GM23338 (cell line): ENCODE results near the gene DDC.

Experiments
- ETS1 ChIP-seq: IDR thresholded peaks from 2 replicates; pipeline ENCODE4 v1.6.1; 2016; ENCODE audit warnings: antibody characterized with exemption
- EZH2 ChIP-seq: fragments of 200-600 bp; sonication (generic); IDR thresholded peaks from one replicate; pipeline ENCODE4 v1.8.0; 2017; ENCODE audit warnings: antibody characterized with exemption, mild to moderate bottlenecking, low read depth; ENCODE audit not compliant: unreplicated experiment
- EZH2phosphoT487 ChIP-seq: fragments of 200-600 bp; sonication (generic); IDR thresholded peaks from one replicate; pipeline ENCODE4 v1.8.1; 2018; ENCODE audit warnings: antibody characterized with exemption; ENCODE audit not compliant: unreplicated experiment
- POLR2AphosphoS5 ChIP-seq: IDR thresholded peaks from 2 replicates; pipeline ENCODE4 v1.6.1; 2016; ENCODE audit warnings: antibody characterized with exemption, low read depth
- ZNF114 ChIP-seq: fragments of 250-450 bp; sonication (Bioruptor Pico); IDR thresholded peaks from 2 replicates; pipeline ENCODE4 v1.5.0; 2020; ENCODE audit warnings: mild to moderate bottlenecking, moderate library complexity
- TF ChIP-seq, protein P1 (sequence below), 2 experiments: fragments of 200-600 bp in 1 of 2; sonication (generic) in 1 of 2; conservative IDR thresholded peaks; 2 replicates each; pipeline versions ENCODE4 v1.5.1 to v1.6.1; 2016 to 2017; ENCODE audit warnings: antibody characterized with exemption in 2 of 2, low read depth in 2 of 2, mild to moderate bottlenecking in 2 of 2, moderate library complexity in 1 of 2

DNA sequence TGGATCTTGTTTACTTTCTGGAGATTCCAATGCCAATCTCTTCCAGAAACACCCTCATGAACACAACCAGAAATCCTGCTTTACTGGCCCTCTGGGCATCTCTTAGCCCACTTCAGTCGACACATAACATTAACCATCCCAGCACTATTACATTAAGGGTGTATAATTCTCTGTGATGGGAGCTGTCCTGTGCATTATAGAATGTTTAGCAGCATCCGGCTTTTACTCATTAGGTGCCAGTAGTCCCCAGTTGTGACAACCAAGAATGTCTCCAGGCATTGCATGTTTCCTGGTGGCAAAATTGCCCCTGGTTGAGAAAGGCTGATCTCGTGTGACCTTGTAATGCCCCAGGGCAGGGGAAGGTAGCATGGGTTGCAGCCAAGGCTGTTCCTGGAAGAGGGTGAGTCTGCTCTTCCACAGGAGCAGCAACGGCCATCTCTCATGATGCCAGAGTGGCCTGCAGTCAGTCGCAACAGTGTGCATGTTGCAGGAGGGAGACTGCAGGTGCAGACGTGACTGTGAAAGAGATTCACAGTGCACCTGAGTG, 2.6 kb upstream of the DDC start:
- TF ChIP-seq EZH2phosphoT487 (no peak), POLR2AphosphoS5 (no peak), EZH2 (no peak), ZNF114 (CRISPR knock-in tag) (no peak), ETS1 (no peak)
- TF ChIP-seq, protein P1, sequence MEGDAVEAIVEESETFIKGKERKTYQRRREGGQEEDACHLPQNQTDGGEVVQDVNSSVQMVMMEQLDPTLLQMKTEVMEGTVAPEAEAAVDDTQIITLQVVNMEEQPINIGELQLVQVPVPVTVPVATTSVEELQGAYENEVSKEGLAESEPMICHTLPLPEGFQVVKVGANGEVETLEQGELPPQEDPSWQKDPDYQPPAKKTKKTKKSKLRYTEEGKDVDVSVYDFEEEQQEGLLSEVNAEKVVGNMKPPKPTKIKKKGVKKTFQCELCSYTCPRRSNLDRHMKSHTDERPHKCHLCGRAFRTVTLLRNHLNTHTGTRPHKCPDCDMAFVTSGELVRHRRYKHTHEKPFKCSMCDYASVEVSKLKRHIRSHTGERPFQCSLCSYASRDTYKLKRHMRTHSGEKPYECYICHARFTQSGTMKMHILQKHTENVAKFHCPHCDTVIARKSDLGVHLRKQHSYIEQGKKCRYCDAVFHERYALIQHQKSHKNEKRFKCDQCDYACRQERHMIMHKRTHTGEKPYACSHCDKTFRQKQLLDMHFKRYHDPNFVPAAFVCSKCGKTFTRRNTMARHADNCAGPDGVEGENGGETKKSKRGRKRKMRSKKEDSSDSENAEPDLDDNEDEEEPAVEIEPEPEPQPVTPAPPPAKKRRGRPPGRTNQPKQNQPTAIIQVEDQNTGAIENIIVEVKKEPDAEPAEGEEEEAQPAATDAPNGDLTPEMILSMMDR (conservative IDR thresholded peaks at IDR 0.05; ENCODE audit: low read depth in 2 of 2), result no peak
